Measurements from ENCODE around the gene NUCKS1.

- no peak for TF ChIP-seq EZH2 (IDR thresholded peaks at IDR 0.05; ENCODE audit: borderline replicate concordance, control insufficient read depth, low read depth, low read length)
- TF ChIP-seq POLR2A (IDR thresholded peaks at IDR 0.05; ENCODE audit: low read depth, low read length) = peak; percentile 75
- peak; percentile 59; the same call in 1 of the 2 replicates for TF ChIP-seq ZNF384 (IDR thresholded peaks at IDR 0.05; ENCODE audit: borderline replicate concordance, low read depth, low read length)
- TF ChIP-seq CTCF (IDR thresholded peaks at IDR 0.05 in 2 of 3, conservative IDR thresholded peaks at IDR 0.05 in 1 of 3; ENCODE audit: control insufficient read depth in 2 of 3, extremely low read depth in 1 of 3, insufficient read depth in 1 of 3, low read depth in 3 of 3, low read length in 3 of 3) = no peak
- TF ChIP-seq NKRF (conservative IDR thresholded peaks at IDR 0.05) = peak; percentile 45; the same call in 1 of the 2 replicates
- no peak for TF ChIP-seq ATF3 (IDR thresholded peaks at IDR 0.05; ENCODE audit: borderline replicate concordance, extremely low read depth, low read depth, low read length)
Observed at GRCh38 chr1:205749234-205750137, 496 bp downstream of the NUCKS1 start.

Data from GM12878 (cell line).